ENCODE measurements around the gene DNAJC18.

DNA sequence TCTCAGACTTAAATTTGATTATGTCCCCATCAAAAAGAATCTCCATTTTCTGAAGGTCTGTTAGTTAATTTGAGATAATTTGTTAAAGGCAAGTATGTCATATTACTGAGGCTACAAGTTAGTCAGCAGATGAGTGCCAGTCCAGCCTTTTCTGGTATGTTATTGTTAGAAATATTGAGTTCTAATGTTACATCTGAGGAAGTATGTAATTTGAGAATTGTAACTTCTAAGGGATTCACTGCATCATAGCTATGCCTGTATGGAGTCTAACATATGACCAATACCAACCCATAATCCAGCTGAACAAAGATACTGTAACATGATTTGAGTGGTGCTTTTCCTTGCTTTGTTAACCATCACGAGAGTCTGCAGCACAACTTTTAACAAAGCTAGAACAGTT is 70.1 kb downstream of the DNAJC18 start:
- TF ChIP-seq, protein P1, sequence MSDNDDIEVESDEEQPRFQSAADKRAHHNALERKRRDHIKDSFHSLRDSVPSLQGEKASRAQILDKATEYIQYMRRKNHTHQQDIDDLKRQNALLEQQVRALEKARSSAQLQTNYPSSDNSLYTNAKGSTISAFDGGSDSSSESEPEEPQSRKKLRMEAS (IDR thresholded peaks at IDR 0.05; ENCODE audit: low read depth, low read length): no peak
- TF ChIP-seq, protein P2, sequence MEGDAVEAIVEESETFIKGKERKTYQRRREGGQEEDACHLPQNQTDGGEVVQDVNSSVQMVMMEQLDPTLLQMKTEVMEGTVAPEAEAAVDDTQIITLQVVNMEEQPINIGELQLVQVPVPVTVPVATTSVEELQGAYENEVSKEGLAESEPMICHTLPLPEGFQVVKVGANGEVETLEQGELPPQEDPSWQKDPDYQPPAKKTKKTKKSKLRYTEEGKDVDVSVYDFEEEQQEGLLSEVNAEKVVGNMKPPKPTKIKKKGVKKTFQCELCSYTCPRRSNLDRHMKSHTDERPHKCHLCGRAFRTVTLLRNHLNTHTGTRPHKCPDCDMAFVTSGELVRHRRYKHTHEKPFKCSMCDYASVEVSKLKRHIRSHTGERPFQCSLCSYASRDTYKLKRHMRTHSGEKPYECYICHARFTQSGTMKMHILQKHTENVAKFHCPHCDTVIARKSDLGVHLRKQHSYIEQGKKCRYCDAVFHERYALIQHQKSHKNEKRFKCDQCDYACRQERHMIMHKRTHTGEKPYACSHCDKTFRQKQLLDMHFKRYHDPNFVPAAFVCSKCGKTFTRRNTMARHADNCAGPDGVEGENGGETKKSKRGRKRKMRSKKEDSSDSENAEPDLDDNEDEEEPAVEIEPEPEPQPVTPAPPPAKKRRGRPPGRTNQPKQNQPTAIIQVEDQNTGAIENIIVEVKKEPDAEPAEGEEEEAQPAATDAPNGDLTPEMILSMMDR (IDR thresholded peaks at IDR 0.05; ENCODE audit: low read depth, low read length): no peak
- TF ChIP-seq POLR2A (IDR thresholded peaks at IDR 0.05; ENCODE audit: extremely low read depth, insufficient read length): no peak
